ENCODE results near the gene BHLHE23. TPM values are rescaled to one million over a fixed set of nuclear protein-coding genes. Genes with fewer than 3 reads are reported as not detected.

BHLHE23 gene
- total RNA-seq, 4 donors from 2014 or later: not detected

GRCh38 chr20:62977613-62978560 is 28.9 kb downstream of the BHLHE23 start:
- Histone ChIP-seq H3K27ac (no peak overlapping the region), H3K9me3 (no peaks in the 10 kb centered on the region), H3K36me3 (no peaks in the 10 kb centered on the region), H3K27me3 (peaks cover 2 to 100% of the 10 kb centered on the region in 2 donors), H3K4me3 (peak overlapping the region in 1 of 4 donors; percentile 21), H3K4me1 (peaks cover 0 to 19% (median 5%) of the 10 kb centered on the region in 4 donors)
- DNase-seq (ENCODE audit: low spot score in 2 of 2): no peak
- 63% methylated on average over 34 to 38 of the region's 38 CpGs for WGBS, 2 donors
- TF ChIP-seq CTCF (IDR thresholded peaks at IDR 0.05): no peak
- no peak for TF ChIP-seq POLR2A (IDR thresholded peaks at IDR 0.05)
- no peak for TF ChIP-seq EP300 (IDR thresholded peaks at IDR 0.05)

- H3K27me3 ChIP-seq: peaks cover 2 to 100% of the 10 kb centered on the region in 2 donors
- no peak for TF ChIP-seq EP300 (IDR thresholded peaks at IDR 0.05)
- TF ChIP-seq CTCF (IDR thresholded peaks at IDR 0.05): no peak
- TF ChIP-seq POLR2A (IDR thresholded peaks at IDR 0.05): no peak
- H3K9me3 ChIP-seq: no peaks in the 10 kb centered on the region
- DNase-seq (ENCODE audit: low spot score in 2 of 2): no peak
- 84 to 85% methylated on average over 13 to 15 of the region's 16 CpGs for WGBS, 2 donors
- H3K36me3 ChIP-seq: no peaks in the 10 kb centered on the region
- no peak overlapping the region for H3K27ac ChIP-seq
- no peak overlapping the region for H3K4me3 ChIP-seq
- H3K4me1 ChIP-seq: peaks cover 0 to 27% (median 9%) of the 10 kb centered on the region in 4 donors
These were observed 29.9 kb downstream of the BHLHE23 start for GRCh38 chr20:62976886-62977285.

- Histone ChIP-seq H3K4me1 (peaks cover 0 to 26% (median 9%) of the 10 kb centered on the region in 4 donors), H3K9me3 (no peaks in the 10 kb centered on the region), H3K27me3 (peaks cover 2 to 100% of the 10 kb centered on the region in 2 donors), H3K4me3 (no peak overlapping the region), H3K27ac (no peak overlapping the region), H3K36me3 (no peaks in the 10 kb centered on the region)
- WGBS, 2 donors: 57 to 63% methylated on average over 8 to 9 of the region's 9 CpGs
- TF ChIP-seq EP300 (IDR thresholded peaks at IDR 0.05): no peak
- DNase-seq (ENCODE audit: low spot score in 2 of 2): no peak
These were observed 30.8 kb downstream of the BHLHE23 start for GRCh38 chr20:62975812-62976508.

- no peak for DNase-seq (ENCODE audit: low spot score in 2 of 2)
- Histone ChIP-seq H3K36me3 (no peaks in the 10 kb centered on the region), H3K4me1 (peaks cover 0 to 22% (median 9%) of the 10 kb centered on the region in 4 donors), H3K27ac (no peak overlapping the region), H3K9me3 (no peaks in the 10 kb centered on the region), H3K27me3 (peaks cover 2 to 100% of the 10 kb centered on the region in 2 donors), H3K4me3 (no peak overlapping the region)
- 51 to 53% methylated on average over 7 to 9 of the region's 10 CpGs for WGBS, 2 donors
- TF ChIP-seq EP300 (IDR thresholded peaks at IDR 0.05) (no peak), POLR2A (IDR thresholded peaks at IDR 0.05) (no peak), CTCF (IDR thresholded peaks at IDR 0.05) (no peak)
These were observed 31.5 kb downstream of the BHLHE23 start for GRCh38 chr20:62975251-62975760.

- peaks cover 2 to 88% of the 10 kb centered on the region in 2 donors for H3K27me3 ChIP-seq
- peak overlapping the region in 1 of 4 donors; percentile 36 for H3K4me3 ChIP-seq
- no peaks in the 10 kb centered on the region for H3K9me3 ChIP-seq
- H3K27ac ChIP-seq: no peak overlapping the region
- 21 to 26% methylated on average over 38 to 40 of the region's 48 CpGs for WGBS, 2 donors
- no peaks in the 10 kb centered on the region for H3K36me3 ChIP-seq
- TF ChIP-seq POLR2A (IDR thresholded peaks at IDR 0.05): no peak
- TF ChIP-seq CTCF (IDR thresholded peaks at IDR 0.05): no peak
- DNase-seq (ENCODE audit: low spot score in 2 of 2): no peak
- peaks cover 0 to 19% (median 6%) of the 10 kb centered on the region in 4 donors for H3K4me1 ChIP-seq
These were observed 33.7 kb downstream of the BHLHE23 start for GRCh38 chr20:62972845-62973745.

All from tibial nerve (tissue), 4 donors.